ENCODE measurements around the gene TULP1.

The TULP1 gene

DNA sequence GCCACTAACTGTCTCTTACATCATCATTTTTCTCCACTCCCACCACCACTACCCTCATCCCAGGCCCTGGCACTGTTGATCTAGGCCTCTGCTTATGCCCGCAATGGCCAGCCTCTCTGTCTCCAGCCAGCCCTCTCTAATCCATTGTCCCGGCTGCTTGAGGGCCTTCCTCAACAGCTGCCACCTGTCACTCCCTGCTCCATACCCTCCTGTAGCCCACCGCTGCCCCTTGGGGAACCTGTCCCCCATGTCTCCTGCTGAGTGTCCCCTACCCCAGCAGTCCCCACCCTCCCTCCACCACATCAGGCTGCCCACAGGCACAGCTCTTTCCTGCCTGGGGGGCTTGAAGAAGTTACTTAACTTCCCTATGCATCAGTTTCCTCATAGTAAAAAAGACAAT is 29.2 kb downstream of the TULP1 start:
- H3K9me3 ChIP-seq (ENCODE audit: control insufficient read depth, insufficient read depth, low read length), result no peaks in the 10 kb centered on the region
- no peak overlapping the region for H3K27ac ChIP-seq (ENCODE audit: low read length)
- WGBS (ENCODE audit: insufficient coverage, insufficient read length), result no CpG with 5 or more reads among the region's 3 CpGs
- DNase-seq (ENCODE audit: low read depth, low spot score), result no peak
- no peak overlapping the region for H3K4me3 ChIP-seq (ENCODE audit: low read length)
- no peaks in the 10 kb centered on the region for H3K27me3 ChIP-seq (ENCODE audit: control insufficient read depth, insufficient read depth, low read length)
- H3K36me3 ChIP-seq (ENCODE audit: control insufficient read depth, insufficient read depth, low read length), result 0 out of 2 replicates have a peak, but pooled peaks cover 13% of the 10 kb centered on the region
- H3K4me1 ChIP-seq (ENCODE audit: control insufficient read depth, insufficient read depth, low read length), result peaks cover 11% of the 10 kb centered on the region

GRCh38 chr6:35483062-35483461 is 29.6 kb downstream of the TULP1 start:
- H3K36me3 ChIP-seq (ENCODE audit: control insufficient read depth, insufficient read depth, low read length), result peaks cover 18% of the 10 kb centered on the region
- no peak overlapping the region for H3K4me3 ChIP-seq (ENCODE audit: low read length)
- no peak for DNase-seq (ENCODE audit: low read depth, low spot score)
- peaks cover 11% of the 10 kb centered on the region for H3K4me1 ChIP-seq (ENCODE audit: control insufficient read depth, insufficient read depth, low read length)
- no peaks in the 10 kb centered on the region for H3K27me3 ChIP-seq (ENCODE audit: control insufficient read depth, insufficient read depth, low read length)
- no peaks in the 10 kb centered on the region for H3K9me3 ChIP-seq (ENCODE audit: control insufficient read depth, insufficient read depth, low read length)
- WGBS (ENCODE audit: insufficient coverage, insufficient read length), result no CpG with 5 or more reads among the region's 4 CpGs
- H3K27ac ChIP-seq (ENCODE audit: low read length), result no peak overlapping the region

DNA sequence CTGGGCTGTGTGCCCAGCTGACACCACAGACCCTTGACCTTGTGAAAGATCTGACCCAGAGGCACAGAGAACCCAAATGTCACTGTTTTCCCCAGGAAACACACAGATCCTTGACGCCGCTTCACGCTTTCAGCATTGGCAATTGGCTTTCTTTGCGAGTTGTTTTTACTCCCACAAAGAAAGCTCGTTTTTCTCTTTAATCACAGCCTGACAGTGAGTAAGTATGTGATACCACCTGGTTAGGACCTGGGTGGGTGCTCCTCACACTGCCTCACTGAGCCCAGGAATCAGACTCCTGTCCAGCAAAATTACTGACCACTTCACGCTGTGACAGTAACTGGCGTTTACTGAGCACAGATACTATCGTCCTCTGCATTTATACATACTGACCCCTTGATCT is 31.5 kb downstream of the TULP1 start:
- Histone ChIP-seq H3K4me1 (ENCODE audit: control insufficient read depth, insufficient read depth, low read length) (peaks cover 7% of the 10 kb centered on the region), H3K27me3 (ENCODE audit: control insufficient read depth, insufficient read depth, low read length) (no peaks in the 10 kb centered on the region), H3K36me3 (ENCODE audit: control insufficient read depth, insufficient read depth, low read length) (peaks cover 18% of the 10 kb centered on the region), H3K4me3 (ENCODE audit: low read length) (no peak overlapping the region), H3K27ac (ENCODE audit: low read length) (no peak overlapping the region), H3K9me3 (ENCODE audit: control insufficient read depth, insufficient read depth, low read length) (no peaks in the 10 kb centered on the region)
- DNase-seq (ENCODE audit: low read depth, low spot score), result no peak
- no CpG with 5 or more reads among the region's 8 CpGs for WGBS (ENCODE audit: insufficient coverage, insufficient read length)

- no peaks in the 10 kb centered on the region for H3K27me3 ChIP-seq (ENCODE audit: control insufficient read depth, insufficient read depth, low read length)
- H3K4me3 ChIP-seq (ENCODE audit: low read length), result no peak overlapping the region
- H3K36me3 ChIP-seq (ENCODE audit: control insufficient read depth, insufficient read depth, low read length), result peaks cover 22% of the 10 kb centered on the region
- no CpG with 5 or more reads among the region's 12 CpGs for WGBS (ENCODE audit: insufficient coverage, insufficient read length)
- DNase-seq (ENCODE audit: low read depth, low spot score), result no peak
- no peak overlapping the region for H3K27ac ChIP-seq (ENCODE audit: low read length)
- H3K9me3 ChIP-seq (ENCODE audit: control insufficient read depth, insufficient read depth, low read length), result no peaks in the 10 kb centered on the region
- H3K4me1 ChIP-seq (ENCODE audit: control insufficient read depth, insufficient read depth, low read length), result peaks cover 7% of the 10 kb centered on the region
These were observed 32.5 kb downstream of the TULP1 start for GRCh38 chr6:35480176-35480575.

- Histone ChIP-seq H3K9me3 (ENCODE audit: control insufficient read depth, insufficient read depth, low read length) (no peaks in the 10 kb centered on the region), H3K4me1 (ENCODE audit: control insufficient read depth, insufficient read depth, low read length) (no peaks in the 10 kb centered on the region), H3K4me3 (ENCODE audit: low read length) (no peak overlapping the region), H3K36me3 (ENCODE audit: control insufficient read depth, insufficient read depth, low read length) (peaks cover 21% of the 10 kb centered on the region), H3K27ac (ENCODE audit: low read length) (no peak overlapping the region), H3K27me3 (ENCODE audit: control insufficient read depth, insufficient read depth, low read length) (no peaks in the 10 kb centered on the region)
- no CpG with 5 or more reads among the region's 7 CpGs for WGBS (ENCODE audit: insufficient coverage, insufficient read length)
- no peak for DNase-seq (ENCODE audit: low read depth, low spot score)
These were observed 34.4 kb downstream of the TULP1 start for GRCh38 chr6:35478259-35478658.

GRCh38 chr6:35477551-35478179 is 35.0 kb downstream of the TULP1 start:
- Histone ChIP-seq H3K9me3 (ENCODE audit: control insufficient read depth, insufficient read depth, low read length) (no peaks in the 10 kb centered on the region), H3K4me3 (ENCODE audit: low read length) (no peak overlapping the region), H3K36me3 (ENCODE audit: control insufficient read depth, insufficient read depth, low read length) (peaks cover 18% of the 10 kb centered on the region), H3K4me1 (ENCODE audit: control insufficient read depth, insufficient read depth, low read length) (no peaks in the 10 kb centered on the region), H3K27me3 (ENCODE audit: control insufficient read depth, insufficient read depth, low read length) (no peaks in the 10 kb centered on the region), H3K27ac (ENCODE audit: low read length) (no peak overlapping the region)
- no CpG with 5 or more reads among the region's 5 CpGs for WGBS (ENCODE audit: insufficient coverage, insufficient read length)
- no peak for DNase-seq (ENCODE audit: low read depth, low spot score)

GRCh38 chr6:35477028-35477427 is 35.7 kb downstream of the TULP1 start:
- no peak overlapping the region for H3K4me3 ChIP-seq (ENCODE audit: low read length)
- no peaks in the 10 kb centered on the region for H3K4me1 ChIP-seq (ENCODE audit: control insufficient read depth, insufficient read depth, low read length)
- peaks cover 21% of the 10 kb centered on the region for H3K36me3 ChIP-seq (ENCODE audit: control insufficient read depth, insufficient read depth, low read length)
- H3K27ac ChIP-seq (ENCODE audit: low read length), result no peak overlapping the region
- WGBS (ENCODE audit: insufficient coverage, insufficient read length), result no CpG with 5 or more reads among the region's 8 CpGs
- no peaks in the 10 kb centered on the region for H3K9me3 ChIP-seq (ENCODE audit: control insufficient read depth, insufficient read depth, low read length)
- no peak for DNase-seq (ENCODE audit: low read depth, low spot score)
- H3K27me3 ChIP-seq (ENCODE audit: control insufficient read depth, insufficient read depth, low read length), result no peaks in the 10 kb centered on the region

GRCh38 chr6:35476004-35476403 is 36.7 kb downstream of the TULP1 start:
- Histone ChIP-seq H3K4me1 (ENCODE audit: control insufficient read depth, insufficient read depth, low read length) (no peaks in the 10 kb centered on the region), H3K9me3 (ENCODE audit: control insufficient read depth, insufficient read depth, low read length) (no peaks in the 10 kb centered on the region), H3K27ac (ENCODE audit: low read length) (no peak overlapping the region), H3K27me3 (ENCODE audit: control insufficient read depth, insufficient read depth, low read length) (no peaks in the 10 kb centered on the region), H3K4me3 (ENCODE audit: low read length) (no peak overlapping the region), H3K36me3 (ENCODE audit: control insufficient read depth, insufficient read depth, low read length) (peaks cover 29% of the 10 kb centered on the region)
- no CpG with 5 or more reads among the region's 14 CpGs for WGBS (ENCODE audit: insufficient coverage, insufficient read length)
- no peak for DNase-seq (ENCODE audit: low read depth, low spot score)

DNA sequence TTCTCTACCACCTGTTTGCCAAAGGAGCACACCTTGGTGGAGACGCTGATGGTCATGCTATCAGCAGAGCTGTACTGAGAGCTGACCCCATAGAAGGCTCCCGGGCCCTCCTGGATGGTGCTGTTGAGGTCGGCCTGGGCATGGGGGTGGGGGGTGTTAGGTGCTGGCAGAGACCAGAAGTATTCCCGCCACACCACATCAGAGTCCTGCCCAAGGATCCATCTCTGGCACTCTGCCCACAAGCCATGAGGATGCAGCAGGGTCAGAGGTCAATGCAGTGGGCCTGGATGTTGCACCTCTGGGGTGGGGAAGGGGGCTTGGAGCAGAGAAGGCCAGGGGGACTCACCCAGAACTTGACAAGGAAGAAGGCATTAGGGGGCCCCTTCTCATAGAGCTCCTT is 37.1 kb downstream of the TULP1 start:
- WGBS (ENCODE audit: insufficient coverage, insufficient read length), result no CpG with 5 or more reads among the region's 4 CpGs
- H3K27me3 ChIP-seq (ENCODE audit: control insufficient read depth, insufficient read depth, low read length), result no peaks in the 10 kb centered on the region
- H3K4me3 ChIP-seq (ENCODE audit: low read length), result no peak overlapping the region
- no peak overlapping the region for H3K27ac ChIP-seq (ENCODE audit: low read length)
- no peaks in the 10 kb centered on the region for H3K4me1 ChIP-seq (ENCODE audit: control insufficient read depth, insufficient read depth, low read length)
- no peak for DNase-seq (ENCODE audit: low read depth, low spot score)
- H3K36me3 ChIP-seq (ENCODE audit: control insufficient read depth, insufficient read depth, low read length), result peaks cover 31% of the 10 kb centered on the region
- H3K9me3 ChIP-seq (ENCODE audit: control insufficient read depth, insufficient read depth, low read length), result no peaks in the 10 kb centered on the region

DNA sequence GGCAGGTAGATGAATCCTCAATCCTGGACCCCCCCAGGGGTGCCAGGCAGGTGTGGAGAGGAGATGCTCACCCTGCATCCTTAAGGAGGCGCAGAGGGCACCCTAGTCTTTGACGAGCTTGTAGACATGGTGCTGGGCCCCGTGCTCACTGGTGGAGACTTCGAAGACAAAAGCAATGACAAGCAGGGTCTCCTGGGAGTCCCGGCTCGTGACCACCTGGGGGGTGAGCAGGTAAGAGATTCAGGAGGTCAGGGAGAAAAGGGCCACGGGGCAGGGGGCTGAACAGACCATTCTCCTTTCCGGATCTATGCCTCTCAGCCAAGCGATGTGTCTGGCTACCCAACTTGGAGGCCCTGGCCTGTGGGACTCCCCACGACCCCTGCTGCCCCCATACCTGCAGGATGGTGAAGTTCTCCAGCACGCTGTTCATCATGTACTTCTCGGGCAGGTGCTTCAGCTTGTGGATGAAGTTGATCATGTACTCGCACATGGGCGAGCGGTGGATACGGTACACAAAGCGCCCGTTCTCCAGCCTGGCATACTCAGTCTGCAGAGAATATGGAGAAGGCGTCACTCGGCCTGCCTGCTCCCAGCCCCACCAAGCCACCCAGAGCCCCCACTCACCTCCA is 37.6 kb downstream of the TULP1 start:
- DNase-seq (ENCODE audit: low read depth, low spot score), result no peak
- peaks cover 36% of the 10 kb centered on the region for H3K36me3 ChIP-seq (ENCODE audit: control insufficient read depth, insufficient read depth, low read length)
- no peaks in the 10 kb centered on the region for H3K9me3 ChIP-seq (ENCODE audit: control insufficient read depth, insufficient read depth, low read length)
- no peaks in the 10 kb centered on the region for H3K27me3 ChIP-seq (ENCODE audit: control insufficient read depth, insufficient read depth, low read length)
- H3K27ac ChIP-seq (ENCODE audit: low read length), result no peak overlapping the region
- no peak overlapping the region for H3K4me3 ChIP-seq (ENCODE audit: low read length)
- H3K4me1 ChIP-seq (ENCODE audit: control insufficient read depth, insufficient read depth, low read length), result no peaks in the 10 kb centered on the region
- whole genome bisulfite sequencing (ENCODE audit: insufficient coverage, insufficient read length), result no CpG with 5 or more reads among the region's 20 CpGs

All from iPS DF 6.9 (cell line).